ENCODE measurements around the gene KCNN1. TPM values are rescaled to one million over a fixed set of nuclear protein-coding genes. Genes with fewer than 3 reads are reported as not detected.

KCNN1 gene
- total and polyA plus RNA-seq, 2 of the 4 experiments (the other 2 are of a cell fraction), result 0.09 TPM; not detected in 1

GRCh38 chr19:17951990-17952976 is 14.6 kb upstream of the KCNN1 start:
- Histone ChIP-seq H3K4me2 (ENCODE audit: low read depth, low read length) (no peak overlapping the region), H4K5ac (ENCODE audit: low read depth, low read length) (no peak overlapping the region), H4K8ac (ENCODE audit: low read depth in 2 of 2, low read length in 2 of 2) (no peak overlapping the region), H3K56ac (ENCODE audit: extremely low read depth, insufficient read depth, low read length) (no peak overlapping the region), H3K79me1 (ENCODE audit: low read depth in 1 of 2, low read length in 2 of 2) (no peaks in the 10 kb centered on the region), H3K14ac (replicated peaks; ENCODE audit: low read depth, low read length) (no peak overlapping the region), H4K91ac (ENCODE audit: insufficient read depth, low read depth, low read length) (no peak overlapping the region), H4K20me1 (ENCODE audit: insufficient read depth, low read length) (no peaks in the 10 kb centered on the region), H3K4ac (ENCODE audit: low read depth, low read length) (no peak overlapping the region), H3K18ac (ENCODE audit: low read depth, low read length) (no peak overlapping the region), H3K27ac (ENCODE audit: insufficient read depth, low read length) (no peak overlapping the region), H3K9ac (ENCODE audit: low read depth, low read length) (no peak overlapping the region), H3K4me1 (ENCODE audit: control insufficient read depth, insufficient read depth, low read length) (peaks cover 2% of the 10 kb centered on the region), H3K9me3 (ENCODE audit: control insufficient read depth, insufficient read depth, low read length) (no peaks in the 10 kb centered on the region; the same call in 1 of the 2 replicates), H2BK5ac (ENCODE audit: low read depth, low read length, poor library complexity, severe bottlenecking) (no peak overlapping the region), H2BK20ac (ENCODE audit: low read depth, low read length) (no peak overlapping the region), H3K23ac (ENCODE audit: low read depth, low read length) (no peak overlapping the region), H2BK120ac (ENCODE audit: low read depth, low read length) (no peak overlapping the region), H3K9me1 (ENCODE audit: insufficient read depth, low read length) (no peaks in the 10 kb centered on the region), H2AK5ac (ENCODE audit: low read depth, low read length) (no peak overlapping the region), H3K4me3 (ENCODE audit: insufficient read depth, low read depth, low read length) (no peak overlapping the region), H3K36me3 (ENCODE audit: control insufficient read depth, insufficient read depth, low read length) (no peaks in the 10 kb centered on the region), H2BK15ac (ENCODE audit: low read depth, low read length) (no peak overlapping the region), H3K27me3 (ENCODE audit: control insufficient read depth, insufficient read depth, low read length) (peaks cover 71% of the 10 kb centered on the region), H2AK9ac (replicated peaks; ENCODE audit: low read depth, low read length, poor library complexity) (peak overlapping the region; percentile 55), H2AFZ (replicated peaks; ENCODE audit: low read length, poor library complexity) (no peak overlapping the region)
- dilution Hi-C loops (cut with HindIII; ENCODE audit: low sequenced_read_pairs, unreplicated experiment), result no loop called here
- ChIA-PET POLR2A (ENCODE audit: unreplicated experiment) (no interaction called here), CTCF (no interaction called here)
- 4% methylated on average over 22 of the region's 68 CpGs; no CpG with 5 or more reads in 1 of the 2 experiments for WGBS, 2 experiments (ENCODE audit: extremely low coverage in 2 of 2, insufficient read length in 1 of 2)
- intact Hi-C loops (cut with micrococcal nuclease), result no loop called here
- in situ Hi-C loops (cut with MboI; ENCODE audit: low sequenced_read_pairs), result no loop called here
- BruUV-seq (replicated peaks), result no TSS peak
- ATAC-seq (ENCODE audit: low read depth) (no peak), DNase-seq (no peak)
- no peak for TF ChIP-seq MXI1 (IDR thresholded peaks at IDR 0.05; ENCODE audit: borderline replicate concordance, low read depth, low read length)
- no peak for TF ChIP-seq USF2 (IDR thresholded peaks at IDR 0.05; ENCODE audit: low read depth, low read length)
- no peak for TF ChIP-seq ELK1 (IDR thresholded peaks at IDR 0.05; ENCODE audit: borderline replicate concordance, low read depth, low read length)
- no peak for TF ChIP-seq BHLHE40 (IDR thresholded peaks at IDR 0.05; ENCODE audit: low read depth, low read length)
- no peak for TF ChIP-seq CHD1 (IDR thresholded peaks at IDR 0.05; ENCODE audit: low read depth, low read length)

Measured in IMR-90 (cell line).